Measurements from ENCODE around the gene SPATA33.

DNA sequence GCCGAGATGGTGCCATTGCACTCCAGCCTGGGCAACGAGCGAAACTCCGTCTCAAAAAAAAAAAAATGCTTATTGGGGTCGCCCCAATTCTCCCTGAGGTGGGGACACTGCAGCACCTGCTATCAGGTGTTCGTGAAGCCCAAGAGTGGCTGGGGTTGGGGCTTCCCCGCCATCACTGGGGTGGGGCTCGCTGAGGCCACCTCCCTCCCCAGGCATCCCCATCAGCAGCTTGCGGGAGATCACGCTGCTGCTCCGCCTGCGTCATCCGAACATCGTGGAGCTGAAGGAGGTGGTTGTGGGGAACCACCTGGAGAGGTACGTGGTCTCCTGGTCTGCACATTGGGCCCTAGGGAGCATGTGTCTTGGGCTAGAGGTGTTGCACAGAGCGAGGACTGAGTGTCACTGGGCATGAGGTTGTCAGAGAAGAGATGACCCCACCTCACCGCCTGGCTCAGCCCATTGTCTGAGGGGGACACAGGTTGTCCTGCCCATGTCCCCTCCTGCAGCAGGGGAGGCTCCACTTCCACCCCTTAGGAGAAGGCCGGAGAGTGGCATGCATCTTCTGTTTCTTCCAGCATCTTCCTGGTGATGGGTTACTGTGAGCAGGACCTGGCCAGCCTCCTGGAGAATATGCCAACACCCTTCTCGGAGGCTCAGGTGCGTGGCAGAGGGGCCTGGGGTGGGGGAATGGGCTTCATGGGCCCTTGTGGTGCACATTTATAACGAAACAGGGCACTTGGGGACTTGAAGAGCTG is 33.8 kb downstream of the SPATA33 start:
- TF ChIP-seq, protein P1, sequence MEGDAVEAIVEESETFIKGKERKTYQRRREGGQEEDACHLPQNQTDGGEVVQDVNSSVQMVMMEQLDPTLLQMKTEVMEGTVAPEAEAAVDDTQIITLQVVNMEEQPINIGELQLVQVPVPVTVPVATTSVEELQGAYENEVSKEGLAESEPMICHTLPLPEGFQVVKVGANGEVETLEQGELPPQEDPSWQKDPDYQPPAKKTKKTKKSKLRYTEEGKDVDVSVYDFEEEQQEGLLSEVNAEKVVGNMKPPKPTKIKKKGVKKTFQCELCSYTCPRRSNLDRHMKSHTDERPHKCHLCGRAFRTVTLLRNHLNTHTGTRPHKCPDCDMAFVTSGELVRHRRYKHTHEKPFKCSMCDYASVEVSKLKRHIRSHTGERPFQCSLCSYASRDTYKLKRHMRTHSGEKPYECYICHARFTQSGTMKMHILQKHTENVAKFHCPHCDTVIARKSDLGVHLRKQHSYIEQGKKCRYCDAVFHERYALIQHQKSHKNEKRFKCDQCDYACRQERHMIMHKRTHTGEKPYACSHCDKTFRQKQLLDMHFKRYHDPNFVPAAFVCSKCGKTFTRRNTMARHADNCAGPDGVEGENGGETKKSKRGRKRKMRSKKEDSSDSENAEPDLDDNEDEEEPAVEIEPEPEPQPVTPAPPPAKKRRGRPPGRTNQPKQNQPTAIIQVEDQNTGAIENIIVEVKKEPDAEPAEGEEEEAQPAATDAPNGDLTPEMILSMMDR (IDR thresholded peaks at IDR 0.05), result no peak
- no peak for TF ChIP-seq POLR2A (IDR thresholded peaks at IDR 0.05)
